Epithelial cell of proximal tubule (primary cell): Measurements from ENCODE around the gene OR52A1. TPM values are rescaled to one million over a fixed set of nuclear protein-coding genes. Genes with fewer than 3 reads are reported as not detected.

Experiments used
- DNase-seq: peaks from one replicate; pipeline ENCODE4 v3.0.0-alpha.2; 2011; ENCODE audit warnings: low read depth
- H3K4me3 ChIP-seq: 2 replicates; pipeline ENCODE4 v1.5.1; 2011; ENCODE audit warnings: low read depth, mild to moderate bottlenecking, low read length
- total RNA-seq: library from RNA; depleted of rRNA; stranded (reverse); fragments of >200 nt; gene quantifications from 2 replicates; pipeline ENCODE4 v1.2.3, GENCODE V29; 2015
- TF ChIP-seq, protein P1 (sequence below): conservative IDR thresholded peaks from 2 replicates; pipeline ENCODE4 v1.5.1; 2012; ENCODE audit warnings: low read depth, mild to moderate bottlenecking, low read length

The OR52A1 gene
- not detected in 2 replicates for total RNA-seq

GRCh38 chr11:5154657-5155056 is at the start of gene OR52A1:
Gene OR52A1 (minus strand): TSS chr11:5154757. CDS start chr11:5152369, 2,388 bp downstream.
- DNase-seq = no peak
- TF ChIP-seq, protein P1, sequence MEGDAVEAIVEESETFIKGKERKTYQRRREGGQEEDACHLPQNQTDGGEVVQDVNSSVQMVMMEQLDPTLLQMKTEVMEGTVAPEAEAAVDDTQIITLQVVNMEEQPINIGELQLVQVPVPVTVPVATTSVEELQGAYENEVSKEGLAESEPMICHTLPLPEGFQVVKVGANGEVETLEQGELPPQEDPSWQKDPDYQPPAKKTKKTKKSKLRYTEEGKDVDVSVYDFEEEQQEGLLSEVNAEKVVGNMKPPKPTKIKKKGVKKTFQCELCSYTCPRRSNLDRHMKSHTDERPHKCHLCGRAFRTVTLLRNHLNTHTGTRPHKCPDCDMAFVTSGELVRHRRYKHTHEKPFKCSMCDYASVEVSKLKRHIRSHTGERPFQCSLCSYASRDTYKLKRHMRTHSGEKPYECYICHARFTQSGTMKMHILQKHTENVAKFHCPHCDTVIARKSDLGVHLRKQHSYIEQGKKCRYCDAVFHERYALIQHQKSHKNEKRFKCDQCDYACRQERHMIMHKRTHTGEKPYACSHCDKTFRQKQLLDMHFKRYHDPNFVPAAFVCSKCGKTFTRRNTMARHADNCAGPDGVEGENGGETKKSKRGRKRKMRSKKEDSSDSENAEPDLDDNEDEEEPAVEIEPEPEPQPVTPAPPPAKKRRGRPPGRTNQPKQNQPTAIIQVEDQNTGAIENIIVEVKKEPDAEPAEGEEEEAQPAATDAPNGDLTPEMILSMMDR = no peak
- H3K4me3 ChIP-seq = no peak within 1 kb of the TSS

DNA sequence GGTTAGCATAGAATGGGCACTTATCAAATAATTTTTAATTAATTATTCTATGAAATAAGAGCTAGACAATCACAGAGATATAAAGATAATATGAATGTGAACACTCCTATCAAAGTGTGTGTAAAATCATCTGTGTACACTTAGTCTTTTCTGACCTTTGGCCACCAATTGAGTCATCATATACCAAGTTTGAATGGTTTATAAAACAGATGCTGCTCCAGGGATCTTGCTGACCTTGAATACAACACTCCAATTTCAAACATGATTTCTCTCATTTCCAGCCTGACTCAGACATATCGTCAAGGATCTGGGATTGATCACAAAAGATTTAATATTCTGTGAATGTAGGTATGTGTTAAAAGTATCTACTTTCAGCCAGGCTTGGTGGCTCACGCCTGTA is 48.8 kb upstream of the OR52A1 start:
- TF ChIP-seq, protein P1 = no peak
- DNase-seq = no peak
- H3K4me3 ChIP-seq = no peak overlapping the region

DNA sequence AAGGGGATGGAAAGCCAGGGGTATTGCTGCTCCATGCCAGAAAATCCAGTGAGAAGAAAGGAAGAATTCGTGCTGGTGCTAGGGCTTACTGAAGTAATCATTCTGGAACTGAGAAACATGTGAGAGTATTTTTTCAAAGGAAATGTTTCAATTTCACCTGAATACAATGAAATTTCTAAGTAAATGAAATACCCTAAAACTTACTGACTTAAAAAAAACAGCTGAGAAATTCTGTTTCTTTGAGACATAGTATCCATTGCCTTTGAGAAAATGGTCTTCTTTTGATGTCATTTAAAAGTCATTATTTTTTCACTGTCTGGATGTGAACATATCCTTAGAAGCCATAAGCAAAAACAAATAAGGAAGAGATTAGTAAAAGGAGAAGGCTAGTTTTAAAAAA is 46.0 kb upstream of the OR52A1 start, which contains the start of gene OR51V1:
Gene OR51V1, minus strand, starts transcription at position 101 of the 400 bp plus-strand sequence. Its CDS starts 0 bp downstream, at position 101.
- no peak for DNase-seq
- H3K4me3 ChIP-seq = no peak within 1 kb of the TSS
- TF ChIP-seq, protein P1 = no peak

GRCh38 chr11:5198285-5198684 is 43.7 kb upstream of the OR52A1 start:
- no peak overlapping the region for H3K4me3 ChIP-seq
- TF ChIP-seq, protein P1 = no peak
- no peak for DNase-seq

DNA sequence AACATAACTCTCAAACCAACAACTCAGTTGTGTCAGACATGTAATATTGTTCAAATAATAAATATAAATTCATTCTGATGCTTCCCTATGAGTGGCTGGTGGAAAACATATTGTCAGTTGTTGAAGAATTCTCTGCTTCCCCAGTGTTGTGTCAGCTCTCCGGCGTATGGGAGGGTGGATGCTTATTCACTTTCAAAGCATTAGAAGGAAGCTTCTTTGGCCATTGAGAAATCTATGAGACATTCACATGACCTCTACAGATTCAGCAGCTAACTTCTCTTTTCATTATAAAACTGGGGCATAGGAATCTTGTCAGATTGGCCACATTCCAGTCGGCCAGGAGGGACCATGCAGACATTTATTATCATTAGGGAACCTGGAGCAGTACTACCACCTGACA is 43.0 kb upstream of the OR52A1 start:
- TF ChIP-seq, protein P1 = no peak
- no peak for DNase-seq
- H3K4me3 ChIP-seq = no peak overlapping the region

DNA sequence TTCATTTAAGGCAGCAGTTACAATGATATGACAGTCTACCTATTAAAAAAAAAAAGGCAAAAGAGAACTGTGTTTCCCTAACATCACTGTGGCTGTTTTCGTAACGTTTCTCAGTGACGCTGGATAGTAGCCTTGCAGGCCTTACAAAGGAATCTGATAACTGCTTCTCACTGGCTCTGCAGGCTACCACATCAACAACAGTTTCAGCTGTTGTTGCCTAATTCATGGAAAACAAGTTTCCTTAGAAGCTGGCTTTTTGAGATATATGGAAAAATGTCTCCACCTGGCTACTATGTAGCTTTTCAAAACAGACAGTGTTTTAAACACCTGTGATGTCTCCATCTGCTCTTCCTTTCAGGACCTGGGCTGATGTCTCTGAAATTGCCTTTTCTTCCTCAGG is 42.2 kb upstream of the OR52A1 start:
- no peak for DNase-seq
- TF ChIP-seq, protein P1 = no peak
- no peak overlapping the region for H3K4me3 ChIP-seq

GRCh38 chr11:5196067-5196466 is 41.5 kb upstream of the OR52A1 start:
- DNase-seq = no peak
- TF ChIP-seq, protein P1 = no peak
- no peak overlapping the region for H3K4me3 ChIP-seq
